ENCODE data around the gene HTR2B. TPM values are rescaled to one million over a fixed set of nuclear protein-coding genes. Genes with fewer than 3 reads are reported as not detected.
"Not testable (repeated sequence)": the region's sequence is repeated elsewhere in the genome, so short reads cannot be mapped to it uniquely, and the experiment has no call there.

Gene HTR2B
- 10 to 100 TPM; 13.6 to 39.5 (median 22.5) TPM for polyA plus RNA-seq (ENCODE audit: insufficient read length in 4 of 4)

- DNase-seq (ENCODE audit: low read depth in 4 of 4, low spot score in 3 of 4), result no peak
These were observed at the start of gene HTR2B for GRCh38 chr2:231124838-231125568. HTR2B (minus strand) TSS chr2:231125042; CDS start chr2:231123764, 1,278 bp downstream.

- no peak for DNase-seq (ENCODE audit: low read depth in 4 of 4, low spot score in 3 of 4)
These were observed 49.4 kb upstream of the HTR2B start for GRCh38 chr2:231174211-231174651.

- no peak for DNase-seq (ENCODE audit: low read depth in 4 of 4, low spot score in 3 of 4)
These were observed 47.2 kb upstream of the HTR2B start for GRCh38 chr2:231172025-231172424.

GRCh38 chr2:231170055-231170454, 45.2 kb upstream of the HTR2B start:
- DNase-seq (ENCODE audit: low read depth in 4 of 4, low spot score in 3 of 4), result no peak

GRCh38 chr2:231169488-231169887, 44.6 kb upstream of the HTR2B start:
- DNase-seq (ENCODE audit: low read depth in 4 of 4, low spot score in 3 of 4), result no peak

- no peak for DNase-seq (ENCODE audit: low read depth in 4 of 4, low spot score in 3 of 4)
These were observed 43.8 kb upstream of the HTR2B start for GRCh38 chr2:231168460-231169139.

GRCh38 chr2:231167745-231168459, 43.1 kb upstream of the HTR2B start:
- no peak for DNase-seq (ENCODE audit: low read depth in 4 of 4, low spot score in 3 of 4)

GRCh38 chr2:231163414-231164095, 38.7 kb upstream of the HTR2B start:
- no peak for DNase-seq (ENCODE audit: low read depth in 4 of 4, low spot score in 3 of 4)

GRCh38 chr2:231163011-231163410, 38.2 kb upstream of the HTR2B start:
- no peak for DNase-seq (ENCODE audit: low read depth in 4 of 4, low spot score in 3 of 4)

- DNase-seq (ENCODE audit: low read depth in 4 of 4, low spot score in 3 of 4), result peak in 2 of 4 donors; percentile 29 to 41
These were observed 37.1 kb upstream of the HTR2B start for GRCh38 chr2:231161877-231162329.

GRCh38 chr2:231161252-231161839, 36.5 kb upstream of the HTR2B start:
- DNase-seq (ENCODE audit: low read depth in 4 of 4, low spot score in 3 of 4), result no peak

- no peak for DNase-seq (ENCODE audit: low read depth in 4 of 4, low spot score in 3 of 4)
These were observed 35.9 kb upstream of the HTR2B start for GRCh38 chr2:231160701-231161100.

- DNase-seq (ENCODE audit: low read depth in 4 of 4, low spot score in 3 of 4), result no peak
These were observed 34.5 kb upstream of the HTR2B start for GRCh38 chr2:231159306-231159705.

- no peak for DNase-seq (ENCODE audit: low read depth in 4 of 4, low spot score in 3 of 4)
These were observed 28.1 kb upstream of the HTR2B start for GRCh38 chr2:231152800-231153557.

- DNase-seq (ENCODE audit: low read depth in 4 of 4, low spot score in 3 of 4), result no peak
These were observed 21.8 kb upstream of the HTR2B start for GRCh38 chr2:231146665-231147064.

GRCh38 chr2:231144896-231145295, 20.1 kb upstream of the HTR2B start:
- no peak for DNase-seq (ENCODE audit: low read depth in 4 of 4, low spot score in 3 of 4)

GRCh38 chr2:231140808-231141207, 16.0 kb upstream of the HTR2B start:
- DNase-seq (ENCODE audit: low read depth in 4 of 4, low spot score in 3 of 4), result not testable (repeated sequence)

GRCh38 chr2:231139796-231140195, 15.0 kb upstream of the HTR2B start:
- DNase-seq (ENCODE audit: low read depth in 4 of 4, low spot score in 3 of 4), result no peak

GRCh38 chr2:231138699-231139098, 13.9 kb upstream of the HTR2B start:
- DNase-seq (ENCODE audit: low read depth in 4 of 4, low spot score in 3 of 4), result peak in 2 of 4 donors; percentile 67 to 81

Measured in left renal pelvis (tissue), 4 donors.